Measurements from ENCODE around the gene ANXA9. TPM values are rescaled to one million over a fixed set of nuclear protein-coding genes. Genes with fewer than 3 reads are reported as not detected.
A peak's percentile ranks its signal among the peaks of the same experiment; 100 is the strongest.

The ANXA9 gene
- polyA plus RNA-seq, 3 donors = 0.15 to 12.8 (median 3.1) TPM

DNA sequence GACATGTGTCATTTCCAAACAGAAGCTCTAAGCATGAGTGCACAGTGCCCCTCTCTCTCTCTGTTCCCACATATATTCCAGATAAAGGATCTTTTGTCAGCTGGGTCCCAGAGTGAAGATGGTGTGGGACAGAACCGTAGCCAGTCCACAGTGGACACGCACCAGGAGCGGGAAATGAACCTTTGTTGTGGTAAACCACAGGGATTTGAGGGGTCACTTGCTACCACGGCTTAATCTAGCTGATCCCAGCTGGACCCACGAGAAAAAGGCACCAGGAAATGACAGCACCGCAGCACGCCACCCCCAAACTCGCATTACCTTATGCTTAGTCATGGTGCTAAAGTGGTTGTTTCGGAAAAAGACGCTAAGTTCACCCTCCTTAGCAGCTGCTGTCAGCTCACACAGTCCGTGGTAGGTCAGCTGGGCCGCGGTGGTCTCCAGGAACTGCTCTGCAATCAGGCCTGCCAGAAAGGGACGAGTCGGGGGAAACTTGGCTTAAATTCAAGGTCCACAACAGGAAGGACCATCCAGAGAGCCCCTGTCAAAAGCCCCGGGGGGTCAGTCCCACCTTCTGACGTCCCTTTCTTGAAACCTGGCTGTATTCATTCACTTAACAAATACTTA, 17.1 kb downstream of the ANXA9 start:
- no peak overlapping the region for H3K27ac ChIP-seq (ENCODE audit: low read depth, low read length)
- WGBS, 3 donors = 54 to 74% (median 54%) methylated on average over 17 of the region's 17 CpGs

DNA sequence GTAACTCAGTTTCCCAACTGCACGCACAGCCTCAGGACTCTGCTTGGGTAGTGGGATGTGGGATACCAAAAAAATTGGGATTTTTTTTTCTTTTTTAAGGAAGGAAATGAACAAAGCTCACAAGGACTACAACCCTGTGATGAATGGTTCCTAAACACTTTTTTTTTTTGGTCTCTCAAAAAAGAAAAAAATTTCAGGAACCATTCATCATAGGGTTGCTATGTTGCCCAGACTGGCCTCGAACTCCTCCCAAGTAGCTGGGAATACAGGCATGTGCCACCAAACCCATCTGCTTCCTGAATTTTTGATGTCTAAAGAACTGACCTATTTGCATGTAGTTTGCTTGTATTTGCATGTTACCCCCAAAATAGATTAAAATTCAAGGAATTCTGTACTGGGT, 17.8 kb downstream of the ANXA9 start:
- WGBS, 3 donors = 70 to 87% (median 80%) methylated on average over 2 of the region's 2 CpGs
- H3K27ac ChIP-seq (ENCODE audit: low read depth, low read length) = no peak overlapping the region

DNA sequence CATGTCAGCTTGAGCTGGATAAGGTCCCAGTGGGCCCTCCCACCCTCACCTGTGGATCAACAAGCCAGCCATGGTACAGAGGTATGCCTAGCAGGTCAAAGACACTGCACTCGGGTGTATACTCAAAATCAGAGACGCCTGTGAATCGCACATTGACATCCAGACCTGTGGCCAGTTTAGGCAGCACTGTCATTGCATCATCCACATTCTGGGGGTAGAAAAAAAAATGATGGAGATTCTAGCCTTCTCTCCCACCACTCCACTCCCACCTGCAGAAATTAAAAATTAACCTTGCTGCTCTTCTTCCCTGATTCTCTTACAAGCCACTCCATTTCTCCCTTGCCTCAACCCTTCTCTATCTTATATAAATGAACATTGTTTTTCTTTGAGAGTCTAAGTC, 18.3 kb downstream of the ANXA9 start:
- H3K27ac ChIP-seq (ENCODE audit: low read depth, low read length) = no peak overlapping the region
- WGBS, 3 donors = 89 to 96% (median 94%) methylated on average over 3 of the region's 3 CpGs

DNA sequence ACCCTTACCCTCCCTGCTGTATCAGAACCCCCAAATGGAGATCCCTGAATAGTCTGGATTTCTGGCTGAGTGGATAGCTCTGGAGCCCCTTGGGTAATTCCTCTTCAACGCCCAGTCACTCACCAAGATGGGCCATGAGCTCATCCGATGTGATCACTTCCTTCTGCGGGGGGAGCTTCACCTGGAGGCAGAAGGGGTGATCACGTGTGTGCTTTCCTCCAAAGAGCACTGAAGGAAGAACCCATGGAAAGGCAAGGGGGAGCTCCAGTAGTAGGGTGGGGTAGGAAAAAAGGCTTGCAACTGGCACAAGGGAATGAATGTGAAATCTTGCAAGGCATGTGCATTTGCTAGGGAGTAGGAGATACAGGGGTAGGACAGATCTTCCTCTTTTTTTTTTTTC, 19.5 kb downstream of the ANXA9 start:
- H3K27ac ChIP-seq (ENCODE audit: low read depth, low read length) = no peak overlapping the region
- WGBS, 3 donors = 45 to 82% (median 58%) methylated on average over 4 of the region's 4 CpGs

DNA sequence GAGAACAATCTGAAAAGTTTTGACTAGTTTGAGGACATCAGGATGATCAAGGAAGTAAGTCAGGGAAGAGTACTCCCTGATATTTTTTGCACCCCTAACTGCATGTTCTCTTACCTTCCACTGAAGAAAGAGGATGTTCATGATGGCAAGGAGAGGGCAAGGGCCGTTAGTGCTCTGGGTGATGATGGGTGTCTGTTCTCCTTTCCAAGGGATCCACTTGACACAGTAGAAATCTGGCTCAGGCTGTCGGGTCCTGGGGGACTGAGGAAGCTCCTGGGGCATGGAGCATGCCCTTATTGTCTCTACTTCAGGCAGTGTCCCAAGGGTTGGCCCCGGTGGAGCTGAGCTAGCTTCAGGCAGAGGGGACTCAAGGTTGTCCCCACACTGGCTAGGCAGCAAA, 20.0 kb downstream of the ANXA9 start:
- 62 to 82% (median 64%) methylated on average over 3 of the region's 3 CpGs for WGBS, 3 donors
- H3K27ac ChIP-seq (ENCODE audit: low read depth, low read length) = no peak overlapping the region

DNA sequence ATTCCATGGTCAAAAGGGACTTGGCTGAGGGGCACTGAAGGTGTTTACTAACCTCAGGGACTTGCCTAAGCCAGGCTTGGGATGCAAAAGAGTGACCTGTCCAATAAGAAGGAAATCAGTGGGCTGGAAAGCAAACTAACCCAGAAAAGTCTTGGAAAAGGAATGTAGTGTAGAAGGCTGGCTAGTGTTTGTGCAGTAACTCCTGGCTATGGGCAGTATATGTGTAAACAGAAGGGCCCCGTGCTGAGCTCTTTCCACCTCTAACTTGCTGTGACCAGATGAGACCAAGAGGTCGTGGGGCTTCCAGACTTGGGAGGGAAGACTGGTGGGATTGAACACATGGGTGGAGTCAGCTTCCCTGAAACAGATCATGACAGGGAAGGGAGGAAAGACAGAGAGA, 20.5 kb downstream of the ANXA9 start:
- no peak overlapping the region for H3K27ac ChIP-seq (ENCODE audit: low read depth, low read length)
- WGBS, 3 donors = 26 to 48% (median 38%) methylated on average over 2 of the region's 2 CpGs

DNA sequence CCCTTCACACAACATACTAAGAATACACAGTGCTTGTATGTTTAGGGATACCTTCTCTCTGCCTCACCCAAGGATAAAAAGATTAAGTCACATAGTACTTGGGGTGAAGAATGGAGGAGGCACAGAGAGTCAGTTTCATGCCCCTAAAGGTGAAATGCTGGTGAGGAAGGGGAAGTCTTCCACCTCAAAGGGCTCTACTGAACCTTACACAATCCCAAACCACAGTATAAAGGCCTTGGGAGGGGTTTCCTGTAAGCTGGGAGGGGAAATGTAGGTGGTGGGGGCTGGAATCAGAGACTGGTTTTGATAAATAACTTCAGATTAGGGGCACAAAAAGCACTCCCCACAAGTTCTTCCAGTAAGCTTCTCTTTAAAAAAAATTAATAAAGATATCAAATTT, 21.1 kb downstream of the ANXA9 start:
- H3K27ac ChIP-seq (ENCODE audit: low read depth, low read length) = peak overlapping the region; percentile 2

DNA sequence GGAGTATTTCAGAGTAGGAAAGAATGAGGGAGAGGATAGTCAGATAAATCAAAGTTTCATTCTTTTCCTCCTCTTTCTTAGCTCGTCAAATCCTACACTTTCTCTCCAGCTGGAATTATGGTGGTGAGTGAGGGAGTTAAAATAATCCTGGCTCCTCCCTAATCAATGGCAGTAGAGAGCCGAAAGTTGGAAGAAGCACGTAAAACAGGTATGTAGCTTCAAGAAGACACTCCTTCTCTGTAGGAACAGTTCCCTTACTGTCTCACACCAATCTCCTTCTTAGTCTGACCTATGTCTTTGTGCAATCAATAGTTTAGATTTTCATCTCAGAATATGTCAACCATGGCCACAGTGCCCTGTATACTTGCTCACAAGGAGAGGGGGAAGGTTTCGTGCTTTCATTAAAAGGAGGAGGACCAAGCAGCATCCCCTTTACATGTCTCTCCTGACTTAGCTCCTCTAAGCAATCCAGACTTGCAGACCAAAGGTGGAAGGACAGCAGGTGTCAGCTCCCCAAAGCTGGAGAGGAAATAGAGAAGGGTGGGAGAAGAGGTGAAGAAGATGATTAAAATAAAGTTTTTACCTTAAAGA, 23.7 kb downstream of the ANXA9 start:
- WGBS, 3 donors = 2 to 21% (median 20%) methylated on average over 4 of the region's 4 CpGs
- no peak overlapping the region for H3K27ac ChIP-seq (ENCODE audit: low read depth, low read length)

DNA sequence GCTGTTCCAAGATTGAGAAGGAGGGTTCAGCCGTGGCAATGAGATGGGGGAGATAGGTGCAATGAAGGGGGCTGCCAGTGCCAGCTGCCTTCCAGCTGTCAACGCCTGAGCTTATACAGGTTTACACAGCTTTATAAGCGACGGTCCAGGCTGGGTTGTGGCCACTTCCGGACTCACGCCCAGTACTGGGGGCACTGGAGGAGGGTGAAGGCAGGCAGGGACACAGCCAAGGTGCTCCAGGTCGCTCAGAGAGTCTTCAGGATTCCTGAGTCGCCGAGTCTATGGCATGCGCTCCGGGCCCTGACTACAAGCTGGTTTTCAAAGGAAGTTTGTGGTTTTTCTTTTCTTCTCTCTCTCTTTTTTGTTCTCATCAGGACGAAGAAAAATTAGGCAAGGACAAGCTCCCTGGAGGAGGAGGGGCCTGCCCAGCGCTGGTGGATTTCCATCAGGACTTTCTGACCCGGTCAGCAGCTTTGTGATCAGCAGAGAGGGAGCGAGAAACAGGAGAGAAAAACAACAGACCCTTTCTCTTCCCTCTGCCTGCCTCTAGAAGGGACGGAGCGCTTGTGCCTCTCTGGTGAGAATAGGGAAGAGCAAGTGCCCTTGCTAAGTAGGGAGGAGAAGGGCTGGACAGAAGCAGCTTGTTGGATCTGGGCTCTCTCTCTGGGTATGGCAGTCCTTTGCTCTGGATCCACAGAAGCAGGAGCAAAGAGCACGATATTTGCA, 24.4 kb downstream of the ANXA9 start, which contains the start of gene MINDY1:
TSS of gene MINDY1 (minus strand) at position 576 of the 726 bp plus-strand sequence. CDS start 4,285 bp downstream, outside the sequence.
- H3K27ac ChIP-seq (ENCODE audit: low read depth, low read length) = peak within 1 kb of the TSS; percentile 52
- 1 to 3% (median 2%) methylated on average over 18 of the region's 18 CpGs for WGBS, 3 donors

DNA sequence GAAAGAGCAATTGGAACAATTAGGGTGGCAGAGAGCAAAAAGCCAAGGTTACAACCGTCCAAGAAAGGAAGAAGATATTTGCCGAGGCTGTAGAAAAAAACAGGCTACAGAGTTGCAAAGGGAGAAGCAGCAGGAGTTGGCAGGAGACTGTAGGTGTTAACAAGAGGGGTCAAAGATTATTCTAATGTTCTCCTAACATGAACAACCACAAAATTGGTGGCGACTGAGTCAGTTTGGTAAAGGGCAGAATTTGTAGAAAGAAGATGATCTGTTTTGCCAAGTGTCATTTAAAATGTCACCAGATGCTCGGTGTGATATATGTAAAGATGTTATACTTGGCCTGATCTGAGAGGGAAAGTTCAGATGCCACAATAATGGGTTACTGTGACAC, 25.8 kb downstream of the ANXA9 start:
- H3K27ac ChIP-seq (ENCODE audit: low read depth, low read length) = peak overlapping the region; percentile 52
- 7 to 15% (median 14%) methylated on average over 4 of the region's 4 CpGs for WGBS, 3 donors

DNA sequence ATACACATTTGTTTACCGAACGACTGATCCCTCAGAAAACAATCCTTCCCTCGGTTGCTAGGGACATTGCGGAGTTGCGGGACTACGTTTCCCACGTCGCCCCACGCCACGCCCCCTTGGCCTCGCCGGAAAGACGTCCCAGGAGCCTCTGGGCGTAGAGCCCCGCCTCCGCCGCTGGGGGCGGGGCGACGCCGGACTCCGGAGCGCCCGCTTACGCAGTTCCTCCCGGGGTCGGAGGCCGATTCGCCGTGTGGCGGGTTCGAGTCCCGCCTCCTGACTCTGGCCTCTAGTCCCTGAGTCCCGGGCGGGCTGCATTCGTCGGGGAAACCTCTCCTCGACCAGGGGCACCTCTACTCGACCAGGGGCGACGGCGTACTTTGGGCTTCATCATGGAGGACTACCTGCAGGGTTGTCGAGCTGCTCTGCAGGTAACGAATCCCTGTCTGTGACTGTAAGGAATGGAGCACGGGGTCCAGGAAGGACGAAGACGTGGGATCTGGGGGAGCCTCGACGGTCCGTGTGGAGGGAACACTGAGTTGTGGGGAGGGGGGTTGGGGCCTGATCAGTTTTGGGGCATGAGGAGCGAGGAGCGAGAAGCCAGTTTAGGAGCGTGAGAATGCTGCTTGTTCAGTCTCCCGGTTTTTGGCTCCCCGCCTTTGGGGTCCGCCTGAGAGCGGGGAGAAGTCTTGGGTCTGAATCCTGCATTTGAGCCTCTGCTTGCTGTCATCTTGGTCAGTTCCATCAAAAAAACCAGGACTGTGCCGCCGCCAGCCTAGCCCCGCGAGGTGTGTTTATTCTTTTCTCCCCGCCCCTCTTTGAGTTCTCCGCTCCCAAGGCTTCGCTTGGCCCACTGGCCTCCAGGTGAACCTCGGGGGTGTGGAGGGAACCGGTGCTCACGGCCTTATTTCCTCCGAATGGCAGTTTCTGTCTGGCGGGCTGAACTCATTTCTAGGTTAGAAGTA, 26.4 kb downstream of the ANXA9 start, which contains the start of gene PRUNE1:
TSS of gene PRUNE1 (plus strand) at position 206 of the 962 bp plus-strand sequence. CDS start at position 390, 184 bp downstream.
- H3K27ac ChIP-seq (ENCODE audit: low read depth, low read length) = peak within 1 kb of the TSS; percentile 52
- 1% methylated on average over 68 to 69 of the region's 69 CpGs for WGBS, 3 donors

DNA sequence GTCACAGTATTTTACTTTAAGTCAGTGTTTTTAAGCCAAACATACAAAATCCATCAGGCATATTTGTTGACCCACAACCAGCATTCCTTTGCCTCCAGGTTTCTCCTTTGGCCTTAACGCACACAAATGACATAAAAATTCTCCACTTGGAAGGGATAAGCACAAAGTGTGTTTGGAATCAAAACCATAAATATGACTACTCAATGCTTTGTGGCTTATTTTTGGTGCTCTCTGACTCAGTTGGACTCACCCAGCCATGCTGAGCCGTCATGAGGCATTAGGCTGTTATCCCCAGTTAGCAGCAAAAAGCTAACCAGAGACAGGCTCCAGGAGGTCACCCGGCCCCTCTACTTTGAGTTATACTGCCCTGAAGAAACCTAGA, 27.1 kb downstream of the ANXA9 start:
- no peak overlapping the region for H3K27ac ChIP-seq (ENCODE audit: low read depth, low read length)
- WGBS, 3 donors = 50 to 57% (median 54%) methylated on average over 3 of the region's 3 CpGs

DNA sequence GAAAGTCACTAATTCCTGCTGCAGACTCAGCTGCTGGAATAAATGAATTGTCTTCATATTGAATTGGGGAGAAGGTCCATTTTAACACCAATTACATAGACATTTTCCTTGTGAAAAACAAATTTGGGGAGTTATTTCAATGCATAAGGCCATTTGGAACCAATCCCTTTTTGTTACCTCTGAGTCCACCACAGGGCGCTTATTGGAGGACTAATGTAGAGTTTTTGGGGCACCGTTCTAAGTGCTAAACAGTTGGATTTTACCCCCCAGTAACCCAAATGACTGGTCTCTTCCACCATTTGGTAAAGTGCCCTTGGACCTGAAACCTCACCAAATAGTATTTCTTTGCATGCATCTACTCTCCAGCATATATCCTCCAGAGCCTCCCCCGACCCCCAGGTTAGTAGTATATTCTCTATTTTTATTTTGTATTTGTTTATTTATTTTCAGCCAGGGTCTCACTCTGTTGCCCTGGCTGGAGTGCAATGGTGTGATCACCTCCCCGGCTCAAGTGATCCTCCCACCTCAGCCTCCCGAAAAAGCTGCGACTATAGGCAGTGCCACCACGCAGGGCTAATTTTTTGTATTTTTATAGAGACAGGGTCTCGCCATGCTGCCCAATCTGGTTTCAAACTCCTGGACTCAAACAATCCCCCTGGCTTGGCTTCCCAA, 27.7 kb downstream of the ANXA9 start:
- no peak overlapping the region for H3K27ac ChIP-seq (ENCODE audit: low read depth, low read length)
- 95 to 97% (median 96%) methylated on average over 8 of the region's 8 CpGs for WGBS, 3 donors

DNA sequence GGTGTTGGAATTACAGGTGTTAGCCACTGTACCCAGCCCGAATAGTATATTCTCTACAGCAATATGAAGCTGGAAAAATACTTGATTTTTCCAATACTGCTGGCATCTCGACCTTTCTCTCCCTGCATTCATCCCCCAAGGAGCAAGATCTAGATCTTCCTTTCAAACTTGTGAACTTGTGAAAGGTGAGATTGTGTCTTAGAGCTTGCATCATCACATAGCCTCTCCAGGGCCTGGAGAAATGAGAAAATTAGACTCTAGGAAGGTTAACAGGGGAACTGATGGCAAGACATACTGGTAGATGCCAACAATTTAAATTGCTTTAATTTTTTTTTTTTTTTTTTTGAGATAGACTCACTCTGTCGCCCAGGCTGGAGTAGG, 28.2 kb downstream of the ANXA9 start:
- 86 to 93% (median 89%) methylated on average over 3 of the region's 3 CpGs for WGBS, 3 donors
- H3K27ac ChIP-seq (ENCODE audit: low read depth, low read length) = no peak overlapping the region

DNA sequence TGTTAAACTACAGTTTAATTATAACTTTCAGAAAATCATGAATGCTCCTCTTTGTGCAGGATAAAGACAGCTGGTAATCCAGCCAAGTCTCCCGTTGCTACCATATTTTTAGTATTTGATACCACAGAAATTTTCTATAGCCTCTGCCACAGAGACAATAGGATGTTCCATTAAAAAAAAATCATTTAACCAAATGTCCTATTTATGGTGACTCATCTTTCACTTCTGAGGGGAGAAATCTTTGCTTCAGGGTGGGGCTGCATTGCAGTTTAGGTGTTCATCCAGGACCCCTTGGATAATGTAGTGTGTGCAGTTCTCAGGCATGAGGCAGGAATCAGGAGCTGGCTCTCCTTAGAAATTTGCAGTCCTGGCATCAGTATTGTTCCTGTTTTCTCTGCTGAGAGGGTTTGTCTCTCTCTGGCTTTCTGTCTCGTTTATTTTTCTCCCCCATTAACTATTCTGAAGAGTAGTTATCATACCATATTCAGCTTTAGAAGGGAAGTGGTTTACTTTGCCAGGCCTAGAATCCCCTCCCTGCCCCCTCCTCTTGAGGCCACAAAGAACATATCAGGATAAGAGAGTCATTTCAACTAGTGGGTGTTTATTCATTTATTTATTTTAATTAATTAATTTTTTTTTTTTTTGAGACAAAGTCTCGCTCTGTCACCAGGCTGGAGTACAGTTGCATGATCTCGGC, 29.2 kb downstream of the ANXA9 start:
- WGBS, 3 donors = 67 to 69% (median 67%) methylated on average over 4 of the region's 4 CpGs
- H3K27ac ChIP-seq (ENCODE audit: low read depth, low read length) = no peak overlapping the region

DNA sequence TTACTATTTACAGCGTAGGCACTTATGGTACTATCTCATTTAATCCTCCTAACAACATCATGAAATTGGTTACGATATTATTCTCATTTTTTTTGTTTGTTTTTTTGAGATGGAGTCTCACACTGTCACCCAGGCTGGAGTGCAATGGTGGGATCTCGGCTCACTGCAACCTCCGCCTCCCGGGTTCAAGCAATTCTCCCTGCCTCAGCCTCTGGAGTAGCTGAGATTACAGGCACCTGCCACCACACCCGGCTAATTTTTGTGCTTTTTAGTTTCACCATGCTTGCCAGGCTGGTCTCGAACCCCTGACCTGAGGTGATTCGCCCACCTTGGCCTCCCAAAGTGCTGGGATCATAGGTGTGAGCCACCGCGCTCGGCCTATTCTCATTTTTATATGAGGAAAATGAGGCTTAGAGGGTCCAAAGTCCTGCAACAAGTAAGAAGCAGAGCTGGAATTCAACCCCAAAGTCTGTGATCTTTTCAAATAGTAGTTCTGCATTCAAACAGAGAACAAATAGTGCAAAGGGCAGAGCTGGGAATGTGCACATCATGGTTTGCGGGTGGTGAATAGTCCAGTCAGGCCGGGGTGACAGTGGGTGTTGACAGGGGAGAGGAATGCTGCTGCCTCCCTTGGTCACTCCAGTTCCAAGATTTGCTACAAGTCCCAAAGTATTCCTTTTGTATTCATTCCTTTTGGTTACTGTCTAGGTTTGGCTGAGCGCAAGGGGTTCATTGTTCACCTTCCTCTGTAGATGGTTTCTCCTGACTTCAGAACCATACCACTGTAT, 30.8 kb downstream of the ANXA9 start:
- H3K27ac ChIP-seq (ENCODE audit: low read depth, low read length) = no peak overlapping the region
- WGBS, 3 donors = 83 to 92% (median 88%) methylated on average over 14 of the region's 14 CpGs

DNA sequence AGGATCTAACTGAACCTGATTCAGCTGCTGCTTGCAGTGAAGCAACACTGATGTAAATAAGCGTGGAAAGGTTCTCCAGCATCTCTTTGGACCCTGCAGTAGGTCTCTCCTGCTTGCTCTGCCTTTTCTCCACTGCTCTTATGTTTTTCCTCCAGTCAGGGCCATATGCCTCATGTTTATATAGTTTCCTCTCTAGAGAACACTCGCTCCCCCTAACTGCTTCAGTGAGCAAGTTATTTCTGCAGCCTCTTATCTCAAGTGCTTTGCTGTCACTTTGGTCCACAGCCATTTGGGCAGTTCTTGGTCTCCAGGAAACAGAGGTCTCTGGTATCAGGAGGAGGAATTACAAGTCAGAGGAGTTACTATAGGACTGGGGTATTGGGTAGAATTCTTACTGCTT, 31.4 kb downstream of the ANXA9 start:
- 30 to 64% (median 57%) methylated on average over 2 of the region's 2 CpGs for WGBS, 3 donors
- no peak overlapping the region for H3K27ac ChIP-seq (ENCODE audit: low read depth, low read length)

Data from adipose tissue (tissue), 3 donors.